HG02678 (cell line): ENCODE measurements around the gene ZSWIM9.

Source experiments
- ATAC-seq: cut with Tn5 transposase; IDR thresholded peaks from one replicate; pipeline ENCODE4 v1.9.1; 2021; ENCODE audit warnings: mild to moderate bottlenecking, moderate library complexity; ENCODE audit not compliant: unreplicated experiment

Gene ZSWIM9

GRCh38 chr19:48169939-48170803, at the start of gene ZSWIM9, which contains the start of gene LIG1:
ZSWIM9 (plus strand) TSS chr19:48170680; CDS start chr19:48171803, 1,123 bp downstream.
LIG1 (minus strand) TSS chr19:48170344; CDS start chr19:48165566, 4,778 bp downstream.
- ATAC-seq, result peak; percentile 82

GRCh38 chr19:48121066-48121465, 49.4 kb upstream of the ZSWIM9 start:
- no peak for ATAC-seq

GRCh38 chr19:48121909-48122371, 48.5 kb upstream of the ZSWIM9 start:
- no peak for ATAC-seq

GRCh38 chr19:48122421-48122820, 48.1 kb upstream of the ZSWIM9 start:
- no peak for ATAC-seq

- no peak for ATAC-seq
Observed at GRCh38 chr19:48123907-48124651, 46.4 kb upstream of the ZSWIM9 start.

GRCh38 chr19:48127561-48127960, 42.9 kb upstream of the ZSWIM9 start:
- no peak for ATAC-seq

- ATAC-seq, result no peak
Observed at GRCh38 chr19:48133094-48133493, 37.4 kb upstream of the ZSWIM9 start.

GRCh38 chr19:48135411-48135810, 35.1 kb upstream of the ZSWIM9 start:
- ATAC-seq, result no peak

- ATAC-seq, result no peak
Observed at GRCh38 chr19:48136547-48136946, 33.9 kb upstream of the ZSWIM9 start.

GRCh38 chr19:48137411-48137810, 33.1 kb upstream of the ZSWIM9 start:
- ATAC-seq, result no peak

GRCh38 chr19:48139053-48139452, 31.4 kb upstream of the ZSWIM9 start:
- ATAC-seq, result no peak

- ATAC-seq, result no peak
Observed at GRCh38 chr19:48147597-48148175, 22.8 kb upstream of the ZSWIM9 start.

GRCh38 chr19:48148576-48148975, 21.9 kb upstream of the ZSWIM9 start:
- ATAC-seq, result no peak

GRCh38 chr19:48149430-48149829, 21.1 kb upstream of the ZSWIM9 start:
- no peak for ATAC-seq

- ATAC-seq, result no peak
Observed at GRCh38 chr19:48152551-48152950, 17.9 kb upstream of the ZSWIM9 start.

GRCh38 chr19:48154003-48154402, 16.5 kb upstream of the ZSWIM9 start:
- ATAC-seq, result no peak

- no peak for ATAC-seq
Observed at GRCh38 chr19:48158210-48158790, 12.2 kb upstream of the ZSWIM9 start.

GRCh38 chr19:48168689-48169088, 1.8 kb upstream of the ZSWIM9 start:
- no peak for ATAC-seq

- ATAC-seq, result peak; percentile 24
Observed at GRCh38 chr19:48169578-48169938, 922 bp upstream of the ZSWIM9 start.

GRCh38 chr19:48170817-48171347, 402 bp downstream of the ZSWIM9 start:
- no peak for ATAC-seq

GRCh38 chr19:48171710-48172109, 1.2 kb downstream of the ZSWIM9 start:
- no peak for ATAC-seq
